KBM-7 (cell line): Measurements from ENCODE around the gene ARG1.

Source experiments
- DNase-seq: peaks from one replicate; pipeline ENCODE4 v3.0.0-alpha.2; 2015
- in situ Hi-C: fragments of 300-500 bp; cut with MboI; formaldehyde crosslinking; loops from 2 replicates; pipeline ENCODE4 v1.14.3; 2020; ENCODE audit warnings: low sequenced_read_pairs, low pct_unique_long_range_greater_than_20kb, mixed read lengths

The ARG1 gene

GRCh38 chr6:131574686-131575085 is 1.7 kb downstream of the ARG1 start:
- in situ Hi-C loops: no loop called here
- DNase-seq: no peak

GRCh38 chr6:131575834-131576478 is 2.9 kb downstream of the ARG1 start:
- in situ Hi-C loops: no loop called here
- DNase-seq: no peak

GRCh38 chr6:131581523-131581922 is 8.5 kb downstream of the ARG1 start:
- in situ Hi-C loops: no loop called here

GRCh38 chr6:131586543-131586942 is 13.5 kb downstream of the ARG1 start:
- in situ Hi-C loops: no loop called here
- DNase-seq: no peak

More at GRCh38 chr6:131581523-131581922, 8.5 kb downstream of the ARG1 start:
- DNase-seq: no peak

GRCh38 chr6:131587909-131588308 is 14.9 kb downstream of the ARG1 start:
- in situ Hi-C loops: no loop called here
- DNase-seq: no peak

- no peak for DNase-seq
- in situ Hi-C loops: no loop called here
Measured at GRCh38 chr6:131588643-131589042, 15.6 kb downstream of the ARG1 start.

- in situ Hi-C loops: no loop called here
- DNase-seq: no peak
Measured at GRCh38 chr6:131592935-131593334, 19.9 kb downstream of the ARG1 start.

- no peak for DNase-seq
Measured at GRCh38 chr6:131594074-131594473, 21.0 kb downstream of the ARG1 start.

GRCh38 chr6:131597446-131597845 is 24.4 kb downstream of the ARG1 start:
- in situ Hi-C loops: no loop called here
- peak; percentile 5 for DNase-seq

More at GRCh38 chr6:131594074-131594473, 21.0 kb downstream of the ARG1 start:
- in situ Hi-C loops: no loop called here

- no peak for DNase-seq
- in situ Hi-C loops: no loop called here
Measured at GRCh38 chr6:131600716-131601115, 27.7 kb downstream of the ARG1 start.

GRCh38 chr6:131602781-131603312 is 29.8 kb downstream of the ARG1 start:
- in situ Hi-C loops: no loop called here
- DNase-seq: no peak

- in situ Hi-C loops: no loop called here
Measured at GRCh38 chr6:131613296-131613925, 40.4 kb downstream of the ARG1 start.

GRCh38 chr6:131615275-131615674 is 42.2 kb downstream of the ARG1 start:
- DNase-seq: no peak
- in situ Hi-C loops: no loop called here

More at GRCh38 chr6:131613296-131613925, 40.4 kb downstream of the ARG1 start:
- DNase-seq: no peak

GRCh38 chr6:131627724-131628682 is 55.0 kb downstream of the ARG1 start, which contains the start of gene MED23:
Gene MED23, minus strand, starts transcription at chr6:131628242. Its CDS starts 193 bp downstream, at chr6:131628049.
- in situ Hi-C loops: no loop called here
- DNase-seq: peak; percentile 98

- no peak for DNase-seq
- in situ Hi-C loops: no loop called here
Measured at GRCh38 chr6:131628726-131629125, 55.7 kb downstream of the ARG1 start.

- in situ Hi-C loops: no loop called here
- DNase-seq: no peak
Measured at GRCh38 chr6:131629651-131630050, 56.6 kb downstream of the ARG1 start.

- in situ Hi-C loops: no loop called here
- DNase-seq: no peak
Measured at GRCh38 chr6:131631625-131632289, 58.7 kb downstream of the ARG1 start.
